ENCODE results near the gene PARVG.

DNA sequence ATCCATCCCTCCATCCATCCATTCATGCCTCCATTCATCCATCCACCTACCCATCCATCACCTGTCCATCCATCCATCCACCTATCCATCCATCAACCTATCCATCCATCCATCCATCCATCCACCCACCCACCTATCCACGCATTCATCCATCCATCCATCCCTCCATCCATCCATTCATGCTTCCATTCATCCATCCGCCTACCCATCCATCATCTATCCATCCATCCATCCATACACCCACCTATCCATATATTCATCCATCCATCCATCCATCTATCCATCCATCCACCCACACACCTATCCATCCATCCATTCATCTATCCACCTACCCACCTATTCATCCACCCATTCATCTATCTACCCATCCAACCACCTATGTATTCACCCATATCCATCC lies 13.8 kb downstream of the PARVG start:
- TF ChIP-seq POLR2A (IDR thresholded peaks at IDR 0.05; ENCODE audit: low read depth): no peak
- TF ChIP-seq, protein P1, sequence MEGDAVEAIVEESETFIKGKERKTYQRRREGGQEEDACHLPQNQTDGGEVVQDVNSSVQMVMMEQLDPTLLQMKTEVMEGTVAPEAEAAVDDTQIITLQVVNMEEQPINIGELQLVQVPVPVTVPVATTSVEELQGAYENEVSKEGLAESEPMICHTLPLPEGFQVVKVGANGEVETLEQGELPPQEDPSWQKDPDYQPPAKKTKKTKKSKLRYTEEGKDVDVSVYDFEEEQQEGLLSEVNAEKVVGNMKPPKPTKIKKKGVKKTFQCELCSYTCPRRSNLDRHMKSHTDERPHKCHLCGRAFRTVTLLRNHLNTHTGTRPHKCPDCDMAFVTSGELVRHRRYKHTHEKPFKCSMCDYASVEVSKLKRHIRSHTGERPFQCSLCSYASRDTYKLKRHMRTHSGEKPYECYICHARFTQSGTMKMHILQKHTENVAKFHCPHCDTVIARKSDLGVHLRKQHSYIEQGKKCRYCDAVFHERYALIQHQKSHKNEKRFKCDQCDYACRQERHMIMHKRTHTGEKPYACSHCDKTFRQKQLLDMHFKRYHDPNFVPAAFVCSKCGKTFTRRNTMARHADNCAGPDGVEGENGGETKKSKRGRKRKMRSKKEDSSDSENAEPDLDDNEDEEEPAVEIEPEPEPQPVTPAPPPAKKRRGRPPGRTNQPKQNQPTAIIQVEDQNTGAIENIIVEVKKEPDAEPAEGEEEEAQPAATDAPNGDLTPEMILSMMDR (IDR thresholded peaks at IDR 0.05): no peak
- no peak for TF ChIP-seq POLR2AphosphoS5 (IDR thresholded peaks at IDR 0.05)
- TF ChIP-seq EP300 (IDR thresholded peaks at IDR 0.05): no peak

All from esophagus muscularis mucosa (tissue), 4 donors.